Erythroblast (primary cell): ENCODE results near the gene COX6A2.

Experiments used
- GATA1 ChIP-seq: IDR thresholded peaks from 2 replicates; pipeline ENCODE4 v1.6.1; 2011; ENCODE audit warnings: low read depth, mild to moderate bottlenecking, control low read depth, low read length, moderate library complexity
- POLR2A ChIP-seq: IDR thresholded peaks from 2 replicates; pipeline ENCODE4 v1.6.1; 2011; ENCODE audit warnings: mild to moderate bottlenecking, low read length

- TF ChIP-seq POLR2A: no peak
- TF ChIP-seq GATA1: no peak
These were observed 6.6 kb downstream of the COX6A2 start for GRCh38 chr16:31421587-31421986.
